ENCODE data around the gene DPYD.

The DPYD gene

DNA sequence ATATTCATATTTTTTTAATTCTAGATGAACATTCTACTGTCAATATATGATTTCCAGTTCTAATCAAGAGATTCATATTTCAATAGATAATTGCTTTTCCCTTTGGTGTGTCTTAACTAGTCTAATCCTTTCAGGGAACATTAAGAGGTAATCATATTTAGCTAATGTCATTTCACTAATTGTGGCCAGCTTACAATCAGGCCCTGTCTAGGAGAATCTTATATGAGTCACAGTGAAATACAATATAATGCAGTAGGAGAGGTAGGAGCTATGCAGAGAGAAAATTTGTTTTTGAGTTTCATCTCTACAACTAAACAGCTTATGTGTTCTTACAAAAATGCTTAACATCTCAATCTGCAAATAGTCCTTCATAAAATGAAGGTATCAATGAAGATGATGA is 85.9 kb downstream of the DPYD start:
- no peak for DNase-seq

DNA sequence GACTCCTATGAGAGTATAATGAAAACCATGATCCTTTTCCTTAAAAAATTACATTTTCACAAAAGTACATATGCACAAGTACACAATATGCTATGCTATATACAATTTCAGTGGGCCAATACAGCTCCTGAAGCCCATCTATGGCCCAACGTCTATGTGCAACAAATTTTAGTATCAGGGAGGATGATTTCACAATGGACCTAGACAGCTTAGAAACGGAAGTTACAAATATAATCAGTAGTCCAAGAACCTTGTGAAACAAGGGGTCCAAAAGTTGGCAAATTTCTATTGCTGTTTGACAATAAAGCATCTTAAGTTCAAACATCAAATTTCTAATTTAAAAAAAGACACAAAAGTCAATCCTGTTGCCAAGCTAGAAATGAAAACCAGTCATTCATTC is 87.0 kb downstream of the DPYD start:
- no peak for DNase-seq

DNA sequence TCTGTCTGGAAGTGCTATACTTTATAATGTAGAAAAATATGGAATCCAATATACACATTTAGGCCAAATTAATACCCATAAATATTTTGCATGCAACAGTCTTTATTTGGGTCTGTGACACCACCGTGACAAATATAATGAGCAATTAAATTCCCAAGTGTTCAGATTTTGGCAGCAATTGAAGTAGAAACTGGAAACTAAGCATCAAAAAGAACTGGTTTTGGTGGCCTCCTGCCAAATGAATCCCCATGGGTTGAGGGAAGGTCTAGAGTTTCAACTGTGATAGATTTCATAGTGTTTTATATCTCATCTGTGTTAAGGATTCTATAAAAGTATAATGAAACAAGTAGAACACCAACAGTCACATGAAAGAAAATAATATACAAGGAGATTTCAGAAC is 88.4 kb downstream of the DPYD start:
- no peak for DNase-seq

- DNase-seq = no peak
These were observed 92.9 kb downstream of the DPYD start for GRCh38 chr1:97827887-97828286.

DNA sequence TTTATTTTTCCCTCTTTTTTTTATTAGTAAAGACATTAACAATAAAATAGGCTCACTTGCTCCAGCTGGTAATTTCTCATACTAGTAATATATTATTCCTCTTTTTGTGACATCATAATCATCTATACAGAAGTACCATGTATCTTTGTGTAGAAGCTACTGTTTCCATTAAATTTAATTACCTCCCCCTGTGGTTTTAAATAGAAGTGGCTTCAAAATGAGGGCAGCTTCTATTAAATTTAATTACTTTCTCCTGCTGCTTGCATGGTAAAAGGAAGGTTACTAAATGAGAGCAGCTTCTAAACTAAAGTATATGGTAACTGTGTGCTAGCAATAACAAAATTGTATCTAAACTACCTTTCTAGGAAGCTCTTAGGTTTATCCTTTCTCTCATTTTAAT is 94.0 kb downstream of the DPYD start:
- DNase-seq = no peak

DNA sequence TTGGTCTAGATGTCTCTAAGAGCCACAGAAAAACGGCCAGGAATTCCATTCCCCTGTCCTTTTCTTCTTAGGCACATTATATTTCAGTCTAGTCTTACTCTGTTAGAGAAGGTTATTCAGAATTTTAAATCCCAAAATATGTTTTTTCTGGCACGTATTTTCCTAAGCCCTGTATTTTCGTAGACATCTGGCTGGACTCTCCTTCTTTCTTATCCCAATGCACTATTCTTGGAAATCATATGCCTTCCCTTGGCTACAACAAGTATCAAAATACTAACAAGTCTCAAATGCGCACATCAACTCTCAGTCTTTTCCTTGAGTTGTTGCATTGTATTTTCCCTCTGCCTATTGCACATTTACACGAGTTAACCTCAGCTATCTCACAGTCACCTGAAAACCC is 96.2 kb downstream of the DPYD start:
- DNase-seq = no peak

GRCh38 chr1:97824200-97824599 is 96.6 kb downstream of the DPYD start:
- DNase-seq = no peak

GRCh38 chr1:97820470-97821188 is 100.2 kb downstream of the DPYD start:
- DNase-seq = no peak

GRCh38 chr1:97816927-97817326 is 103.9 kb downstream of the DPYD start:
- no peak for DNase-seq

DNA sequence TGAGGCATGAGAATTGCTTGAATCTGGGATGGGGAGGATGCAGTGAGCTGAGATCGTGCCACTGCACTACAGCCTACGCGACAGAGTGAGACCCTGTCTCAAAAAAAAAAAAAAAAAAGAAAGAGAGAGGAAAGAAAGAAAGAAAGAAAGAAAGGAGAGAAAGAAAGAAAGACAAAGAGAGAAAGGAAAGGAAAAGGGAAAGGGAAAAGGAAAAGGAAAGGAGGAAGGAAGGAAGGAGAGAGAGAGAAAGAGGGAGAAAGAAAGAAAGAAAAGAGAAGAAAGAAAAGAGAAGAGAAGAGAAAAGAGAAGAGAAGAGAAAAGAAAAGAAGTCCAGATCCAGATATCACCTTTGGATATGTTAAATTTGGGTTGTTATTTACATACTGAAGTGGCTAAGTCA is 106.0 kb downstream of the DPYD start:
- DNase-seq = no peak

DNA sequence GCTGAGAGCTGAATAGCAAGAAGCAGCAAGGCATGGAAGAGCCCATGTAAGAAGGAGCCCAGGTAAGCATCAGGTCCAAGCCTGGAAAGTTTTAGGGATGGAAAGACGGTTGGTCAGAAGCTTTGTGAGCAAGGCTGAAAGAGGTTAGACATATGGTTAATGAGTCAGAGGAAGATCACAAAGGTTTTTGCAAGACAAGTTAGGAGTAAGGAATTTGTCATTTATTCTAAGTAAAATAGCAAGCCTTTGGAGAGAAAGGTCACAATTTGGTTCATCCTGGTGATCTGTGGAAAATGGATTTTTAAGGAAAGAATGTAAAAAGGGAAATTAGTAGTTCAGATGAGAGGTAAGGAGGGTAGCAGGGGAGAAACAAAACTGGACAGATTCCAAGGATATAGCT is 106.7 kb downstream of the DPYD start:
- DNase-seq = no peak

GRCh38 chr1:97812076-97812475 is 108.8 kb downstream of the DPYD start:
- no peak for DNase-seq

- no peak for DNase-seq
These were observed 113.8 kb downstream of the DPYD start for GRCh38 chr1:97806996-97807520.

- DNase-seq = no peak
These were observed 114.5 kb downstream of the DPYD start for GRCh38 chr1:97806326-97806725.

DNA sequence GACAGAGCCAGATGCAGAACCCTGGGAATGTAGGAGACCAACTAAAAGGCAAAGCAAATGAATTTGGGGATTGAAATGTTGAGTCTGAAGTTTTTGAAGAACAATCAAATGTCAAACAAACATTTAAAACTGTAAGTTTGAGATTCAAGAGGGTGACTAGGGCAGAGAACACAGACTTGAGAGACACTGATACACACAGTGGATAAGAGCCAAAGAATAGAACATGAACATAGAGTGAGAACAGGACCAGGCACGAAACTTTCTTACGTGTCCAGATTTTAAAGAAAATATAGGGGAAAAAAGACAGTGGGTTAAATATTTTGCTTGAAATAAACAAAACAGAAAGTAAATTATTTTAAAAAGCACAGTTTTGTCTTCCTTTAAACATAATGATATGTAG is 115.7 kb downstream of the DPYD start:
- no peak for DNase-seq

GRCh38 chr1:97803026-97803425 is 117.8 kb downstream of the DPYD start:
- DNase-seq = no peak

GRCh38 chr1:97802011-97802410 is 118.8 kb downstream of the DPYD start:
- no peak for DNase-seq

- DNase-seq = no peak
These were observed 123.2 kb downstream of the DPYD start for GRCh38 chr1:97797403-97798183.

DNA sequence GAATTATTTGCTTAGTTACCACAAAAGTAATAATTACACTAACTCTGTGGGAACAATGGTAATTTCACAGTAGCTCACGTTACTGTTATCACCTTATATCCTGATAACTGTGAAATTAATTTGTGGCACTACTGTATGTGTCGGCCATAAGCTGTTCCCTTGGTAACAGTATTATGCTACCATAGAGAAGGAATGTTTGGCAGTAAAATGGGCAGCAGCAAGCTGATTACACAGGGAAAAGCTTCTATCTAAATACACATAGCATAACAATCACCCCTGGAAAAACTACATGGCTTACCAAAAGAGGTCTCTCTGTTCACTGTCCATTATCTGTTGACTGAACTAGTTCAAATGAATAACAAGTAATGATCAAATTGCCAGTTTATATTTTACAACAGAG is 124.1 kb downstream of the DPYD start:
- no peak for DNase-seq

DNA sequence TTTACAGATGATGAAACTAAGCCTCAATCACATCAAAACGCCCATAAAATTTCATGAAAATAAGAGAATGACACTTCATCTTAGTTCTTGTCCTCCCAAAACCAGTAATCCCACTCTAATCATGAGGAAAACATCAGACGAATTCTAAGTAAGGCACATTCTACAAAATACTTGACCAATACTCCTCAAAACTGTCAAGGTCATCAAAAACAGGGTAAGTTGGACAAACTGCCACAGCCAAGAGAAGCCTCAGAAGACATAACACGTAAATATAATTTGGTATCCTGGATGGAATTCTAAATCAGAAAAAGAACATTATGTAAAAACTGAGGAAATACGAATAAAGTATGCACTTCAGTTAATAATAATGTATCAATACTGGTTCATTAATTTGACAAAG is 128.2 kb downstream of the DPYD start:
- no peak for DNase-seq

- DNase-seq = no peak
These were observed 129.6 kb downstream of the DPYD start for GRCh38 chr1:97791251-97791650.

DNA sequence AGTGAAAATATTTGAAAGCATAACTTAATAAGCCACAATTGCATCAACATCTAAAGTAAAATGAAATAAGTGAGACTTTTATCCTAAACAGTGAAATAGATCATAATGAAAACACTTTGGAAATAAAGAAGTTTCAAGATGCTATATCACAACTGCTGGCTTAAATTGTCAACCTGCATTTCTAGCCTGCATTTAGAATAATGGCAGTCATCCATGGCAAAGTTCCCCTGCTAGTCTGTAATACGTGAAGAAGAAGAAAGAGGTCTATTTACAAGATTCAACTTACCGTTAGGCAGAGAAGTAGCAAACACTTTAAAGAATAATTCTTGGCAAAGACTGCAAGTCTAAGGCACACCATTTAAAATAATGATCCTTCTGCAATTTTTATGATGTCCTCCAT is 133.6 kb downstream of the DPYD start:
- no peak for DNase-seq

GRCh38 chr1:97784661-97785060 is 136.2 kb downstream of the DPYD start:
- DNase-seq = no peak

- no peak for DNase-seq
These were observed 137.1 kb downstream of the DPYD start for GRCh38 chr1:97783751-97784150.
